HG02642 (cell line): Measurements from ENCODE around the gene IFIH1.
A peak's percentile ranks its signal among the peaks of the same experiment; 100 is the strongest.

Experiments used
- ATAC-seq: cut with Tn5 transposase; IDR thresholded peaks from one replicate; pipeline ENCODE4 v1.9.1; 2021; ENCODE audit warnings: mild to moderate bottlenecking; ENCODE audit not compliant: unreplicated experiment, poor library complexity

IFIH1 gene

GRCh38 chr2:162226836-162227235 is 91.6 kb downstream of the IFIH1 start:
- ATAC-seq, result no peak

- ATAC-seq, result peak; percentile 96
Measured at GRCh38 chr2:162221064-162221463, 97.4 kb downstream of the IFIH1 start.

- no peak for ATAC-seq
Measured at GRCh38 chr2:162220368-162220767, 98.1 kb downstream of the IFIH1 start.

GRCh38 chr2:162219426-162219825 is 99.1 kb downstream of the IFIH1 start:
- ATAC-seq, result no peak

GRCh38 chr2:162217598-162217997 is 100.9 kb downstream of the IFIH1 start:
- no peak for ATAC-seq
